Raji (cell line): ENCODE measurements around the gene NEO1.

Experiments
- POLR2A ChIP-seq: IDR thresholded peaks from 2 replicates; pipeline ENCODE4 v1.6.1; 2011; ENCODE audit warnings: low read depth, low read length, control low read depth; ENCODE audit not compliant: insufficient read depth

The NEO1 gene

GRCh38 chr15:73324496-73325170, 272.4 kb downstream of the NEO1 start:
- no peak for TF ChIP-seq POLR2A

GRCh38 chr15:73325191-73325861, 273.1 kb downstream of the NEO1 start:
- no peak for TF ChIP-seq POLR2A

GRCh38 chr15:73326157-73326556, 273.9 kb downstream of the NEO1 start:
- TF ChIP-seq POLR2A, result no peak

- no peak for TF ChIP-seq POLR2A
These were observed 276.0 kb downstream of the NEO1 start for GRCh38 chr15:73328149-73328820.

- TF ChIP-seq POLR2A, result no peak
These were observed 276.7 kb downstream of the NEO1 start for GRCh38 chr15:73328981-73329380.

GRCh38 chr15:73329501-73330200, 277.4 kb downstream of the NEO1 start:
- TF ChIP-seq POLR2A, result no peak

GRCh38 chr15:73330206-73331051, 278.2 kb downstream of the NEO1 start:
- TF ChIP-seq POLR2A, result no peak

GRCh38 chr15:73331501-73331900, 279.2 kb downstream of the NEO1 start:
- no peak for TF ChIP-seq POLR2A

- TF ChIP-seq POLR2A, result no peak
These were observed 280.0 kb downstream of the NEO1 start for GRCh38 chr15:73331991-73332925.

GRCh38 chr15:73333001-73333400, 280.7 kb downstream of the NEO1 start:
- TF ChIP-seq POLR2A, result no peak

- TF ChIP-seq POLR2A, result no peak
These were observed 281.8 kb downstream of the NEO1 start for GRCh38 chr15:73334086-73334485.

- TF ChIP-seq POLR2A, result no peak
These were observed 282.8 kb downstream of the NEO1 start for GRCh38 chr15:73335026-73335425.

GRCh38 chr15:73335471-73335870, 283.2 kb downstream of the NEO1 start:
- TF ChIP-seq POLR2A, result no peak

- TF ChIP-seq POLR2A, result no peak
These were observed 284.5 kb downstream of the NEO1 start for GRCh38 chr15:73336756-73337155.
